ENCODE results near the gene ZBTB7A. TPM values are rescaled to one million over a fixed set of nuclear protein-coding genes. Genes with fewer than 3 reads are reported as not detected.
A peak's percentile ranks its signal among the peaks of the same experiment; 100 is the strongest.
"Not testable (repeated sequence)": the region's sequence is repeated elsewhere in the genome, so short reads cannot be mapped to it uniquely, and the experiment has no call there.

The ZBTB7A gene
- total RNA-seq, 1 experiment from 2014 or later: 8.6 TPM

DNA sequence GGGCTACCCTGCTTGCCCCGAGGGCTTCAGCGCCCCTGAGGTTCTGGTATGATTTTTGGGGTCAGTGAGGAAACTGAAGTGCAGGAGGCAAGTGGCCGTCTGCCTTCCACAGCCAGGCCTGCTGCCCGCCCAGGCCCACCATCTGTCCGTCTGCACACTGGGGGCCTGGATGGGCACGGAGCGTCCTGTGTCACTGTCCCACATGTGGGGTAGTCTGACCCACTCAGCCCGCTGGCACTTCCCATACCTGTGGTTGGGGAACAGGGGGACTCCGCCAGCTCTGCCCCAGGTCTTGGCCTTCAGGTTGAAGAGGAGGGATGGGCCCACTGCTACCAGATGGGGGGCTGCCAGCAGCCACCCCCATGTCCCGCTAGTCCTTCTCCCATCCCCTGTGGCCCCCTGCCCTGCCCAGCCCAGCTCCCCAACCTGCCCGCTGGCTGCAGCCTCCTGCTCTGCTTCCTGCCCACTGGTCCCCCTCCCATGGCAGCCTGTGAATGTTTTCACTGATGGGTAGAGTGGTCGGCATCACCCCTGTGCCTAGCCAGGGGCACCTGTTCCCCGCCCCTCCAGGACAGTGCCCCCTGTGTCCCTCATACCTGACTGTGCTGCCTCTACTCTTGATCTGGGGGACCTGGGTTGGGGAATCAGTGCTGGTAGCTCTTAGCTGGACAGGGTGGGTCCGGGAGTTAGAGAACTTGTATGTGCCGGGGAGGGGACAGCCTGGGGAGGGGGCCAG is 49.6 kb downstream of the ZBTB7A start:
- Histone ChIP-seq H3K9me3 (replicated peaks) (no peaks in the 10 kb centered on the region), H3K36me3 (peaks cover 13% of the 10 kb centered on the region)
- DNase-seq: no peak

DNA sequence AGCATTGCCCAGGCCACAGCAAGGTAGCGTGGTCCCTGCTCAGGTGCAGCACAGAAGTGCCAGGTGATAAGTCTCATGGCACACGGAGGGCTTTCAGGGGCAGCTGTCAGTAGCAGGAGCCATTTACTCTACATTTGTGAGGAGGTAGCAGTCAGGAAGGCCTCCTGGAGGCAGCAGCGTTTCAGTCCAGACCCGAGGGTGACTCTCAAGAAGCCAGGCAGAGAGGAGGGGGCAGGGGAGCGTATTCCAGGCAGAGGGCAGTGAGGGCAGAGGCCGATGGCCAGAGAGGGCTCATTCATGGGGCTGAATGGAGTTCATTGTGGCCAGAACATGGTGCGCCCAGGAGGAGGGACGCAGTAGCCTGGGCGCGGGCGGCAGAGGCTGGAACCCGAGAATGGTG is 50.2 kb downstream of the ZBTB7A start:
- Histone ChIP-seq H3K4me3 (no peak overlapping the region), H3K9me3 (replicated peaks) (no peaks in the 10 kb centered on the region), H3K27me3 (no peaks in the 10 kb centered on the region), H3K4me1 (no peaks in the 10 kb centered on the region), H3K27ac (no peak overlapping the region), H3K36me3 (peaks cover 10% of the 10 kb centered on the region; the same call in 1 of the 2 replicates)
- DNase-seq: no peak

More for the DNA sequence above, 49.6 kb downstream of the ZBTB7A start:
- no peaks in the 10 kb centered on the region for H3K27me3 ChIP-seq
- H3K4me3 ChIP-seq: no peak overlapping the region
- no peaks in the 10 kb centered on the region for H3K4me1 ChIP-seq
- H3K27ac ChIP-seq: no peak overlapping the region

DNA sequence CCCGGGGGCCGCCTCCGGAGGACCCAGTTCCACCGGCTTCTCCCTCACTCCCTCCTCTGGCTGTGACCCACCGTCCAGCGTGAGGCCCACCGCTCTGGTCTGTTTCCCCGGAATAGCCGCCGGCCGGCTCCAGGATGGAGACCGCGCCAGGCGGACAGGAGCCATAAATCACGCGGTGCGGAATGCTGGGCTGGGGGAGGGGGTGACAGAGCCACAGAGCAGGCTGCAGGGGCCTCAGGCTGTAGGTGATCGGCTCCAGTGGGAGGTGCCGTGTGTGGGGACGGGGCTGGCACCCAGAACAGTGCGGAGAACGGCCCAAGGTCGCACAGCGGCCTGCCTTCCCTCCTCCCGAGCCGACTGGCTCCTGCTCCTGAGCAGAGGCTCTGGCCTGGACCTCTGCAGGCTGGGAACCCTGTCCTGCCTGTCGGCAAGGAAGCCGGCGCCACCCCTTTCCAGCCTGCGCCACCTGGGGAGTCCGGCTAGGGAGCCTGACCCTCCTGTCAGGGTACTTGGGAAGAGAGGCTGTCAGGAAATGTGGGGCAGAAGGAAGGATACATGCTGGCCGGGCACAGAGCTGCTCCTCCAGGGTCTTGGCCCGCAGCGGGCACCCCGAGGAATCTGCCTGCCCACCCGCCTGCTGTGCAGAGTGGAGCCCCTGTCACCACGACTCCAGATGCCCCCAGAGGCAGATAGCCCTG is 50.8 kb downstream of the ZBTB7A start:
- peaks cover 10% of the 10 kb centered on the region; the same call in 1 of the 2 replicates for H3K36me3 ChIP-seq
- H3K4me1 ChIP-seq: peaks cover under 1% of the 10 kb centered on the region; the same call in 1 of the 2 replicates
- H3K27ac ChIP-seq: no peak overlapping the region
- H3K9me3 ChIP-seq (replicated peaks): no peaks in the 10 kb centered on the region
- no peak for DNase-seq
- H3K27me3 ChIP-seq: no peaks in the 10 kb centered on the region
- H3K4me3 ChIP-seq: no peak overlapping the region

- no peaks in the 10 kb centered on the region for H3K27me3 ChIP-seq
- no peaks in the 10 kb centered on the region for H3K9me3 ChIP-seq (replicated peaks)
- H3K36me3 ChIP-seq: peaks cover 10% of the 10 kb centered on the region; the same call in 1 of the 2 replicates
- no peak for DNase-seq
- H3K4me3 ChIP-seq: no peak overlapping the region
- H3K27ac ChIP-seq: no peak overlapping the region
- H3K4me1 ChIP-seq: peaks cover 9% of the 10 kb centered on the region
Measured at GRCh38 chr19:4014541-4015491, 51.9 kb downstream of the ZBTB7A start.

- H3K36me3 ChIP-seq: peaks cover 10% of the 10 kb centered on the region; the same call in 1 of the 2 replicates
- H3K4me3 ChIP-seq: no peak overlapping the region
- no peak overlapping the region for H3K27ac ChIP-seq
- no peak for DNase-seq
- no peaks in the 10 kb centered on the region for H3K27me3 ChIP-seq
- peaks cover 17% of the 10 kb centered on the region for H3K4me1 ChIP-seq
- H3K9me3 ChIP-seq (replicated peaks): no peaks in the 10 kb centered on the region
Measured at GRCh38 chr19:4013886-4014540, 52.7 kb downstream of the ZBTB7A start.

- Histone ChIP-seq H3K4me3 (no peak overlapping the region), H3K36me3 (peaks cover 10% of the 10 kb centered on the region; the same call in 1 of the 2 replicates), H3K27ac (no peak overlapping the region)
Measured at GRCh38 chr19:4012975-4013634, 53.6 kb downstream of the ZBTB7A start.

DNA sequence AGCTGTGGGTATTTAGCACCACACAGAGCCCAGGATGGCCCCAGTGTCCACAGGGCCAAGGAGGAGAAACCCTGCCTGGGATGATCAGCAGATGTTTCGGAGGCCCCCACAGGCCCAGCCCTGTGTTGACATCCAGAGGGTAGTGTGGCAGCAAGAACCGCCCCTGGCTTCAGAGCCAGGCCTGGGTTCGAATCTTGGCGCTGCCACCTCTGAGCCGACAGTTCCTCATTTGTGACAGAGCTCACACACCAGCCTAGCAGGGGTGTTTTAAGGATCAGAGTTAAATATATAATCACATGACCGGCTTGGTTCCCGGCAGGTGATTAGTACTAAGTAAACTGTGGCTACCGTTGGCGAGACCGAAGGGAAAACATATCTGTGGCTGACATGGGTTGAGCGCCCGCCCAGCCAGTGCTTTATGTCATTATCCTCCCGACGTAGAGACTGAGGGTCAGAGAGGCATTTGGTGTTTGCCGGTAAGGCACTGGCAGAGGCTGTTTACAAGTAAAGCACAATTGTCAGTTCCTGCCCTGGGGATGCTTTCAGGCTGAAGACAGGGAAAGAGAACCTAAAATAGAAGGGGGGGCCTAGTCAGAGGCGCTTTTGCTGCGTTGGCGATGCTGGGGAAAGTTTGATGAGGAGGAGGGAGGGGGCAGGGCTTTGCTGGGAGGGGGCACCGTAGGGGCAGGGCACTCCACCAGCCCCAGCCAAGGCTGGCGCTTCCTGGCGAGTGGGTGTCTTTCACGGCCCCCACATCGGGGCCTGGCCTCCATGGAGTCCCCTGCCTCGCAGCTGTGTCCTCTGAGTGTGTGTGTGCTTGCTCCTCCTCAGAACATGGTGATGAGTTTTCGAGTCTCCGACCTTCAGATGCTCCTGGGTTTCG is 54.4 kb downstream of the ZBTB7A start:
- H3K36me3 ChIP-seq: peaks cover 10% of the 10 kb centered on the region; the same call in 1 of the 2 replicates
- no peaks in the 10 kb centered on the region for H3K9me3 ChIP-seq (replicated peaks)
- no peaks in the 10 kb centered on the region for H3K27me3 ChIP-seq
- no peak overlapping the region for H3K4me3 ChIP-seq
- peaks cover 23% of the 10 kb centered on the region for H3K4me1 ChIP-seq
- DNase-seq: no peak
- no peak overlapping the region for H3K27ac ChIP-seq

More at GRCh38 chr19:4012975-4013634, 53.6 kb downstream of the ZBTB7A start:
- H3K4me1 ChIP-seq: peaks cover 23% of the 10 kb centered on the region
- DNase-seq: no peak
- H3K27me3 ChIP-seq: no peaks in the 10 kb centered on the region
- no peaks in the 10 kb centered on the region for H3K9me3 ChIP-seq (replicated peaks)

GRCh38 chr19:4011430-4011829 is 55.3 kb downstream of the ZBTB7A start:
- H3K9me3 ChIP-seq (replicated peaks); H3K4me3 ChIP-seq; H3K27ac ChIP-seq; DNase-seq; H3K27me3 ChIP-seq: not testable (repeated sequence)
- peaks cover 10% of the 10 kb centered on the region; the same call in 1 of the 2 replicates for H3K36me3 ChIP-seq
- peaks cover 23% of the 10 kb centered on the region for H3K4me1 ChIP-seq

- Histone ChIP-seq H3K27me3 (no peaks in the 10 kb centered on the region), H3K4me3 (no peak overlapping the region), H3K4me1 (peaks cover 23% of the 10 kb centered on the region), H3K36me3 (peaks cover 10% of the 10 kb centered on the region; the same call in 1 of the 2 replicates), H3K9me3 (replicated peaks) (no peaks in the 10 kb centered on the region), H3K27ac (no peak overlapping the region; the same call in 1 of the 2 replicates)
- DNase-seq: no peak
Measured at GRCh38 chr19:4010808-4011110, 55.9 kb downstream of the ZBTB7A start.

DNA sequence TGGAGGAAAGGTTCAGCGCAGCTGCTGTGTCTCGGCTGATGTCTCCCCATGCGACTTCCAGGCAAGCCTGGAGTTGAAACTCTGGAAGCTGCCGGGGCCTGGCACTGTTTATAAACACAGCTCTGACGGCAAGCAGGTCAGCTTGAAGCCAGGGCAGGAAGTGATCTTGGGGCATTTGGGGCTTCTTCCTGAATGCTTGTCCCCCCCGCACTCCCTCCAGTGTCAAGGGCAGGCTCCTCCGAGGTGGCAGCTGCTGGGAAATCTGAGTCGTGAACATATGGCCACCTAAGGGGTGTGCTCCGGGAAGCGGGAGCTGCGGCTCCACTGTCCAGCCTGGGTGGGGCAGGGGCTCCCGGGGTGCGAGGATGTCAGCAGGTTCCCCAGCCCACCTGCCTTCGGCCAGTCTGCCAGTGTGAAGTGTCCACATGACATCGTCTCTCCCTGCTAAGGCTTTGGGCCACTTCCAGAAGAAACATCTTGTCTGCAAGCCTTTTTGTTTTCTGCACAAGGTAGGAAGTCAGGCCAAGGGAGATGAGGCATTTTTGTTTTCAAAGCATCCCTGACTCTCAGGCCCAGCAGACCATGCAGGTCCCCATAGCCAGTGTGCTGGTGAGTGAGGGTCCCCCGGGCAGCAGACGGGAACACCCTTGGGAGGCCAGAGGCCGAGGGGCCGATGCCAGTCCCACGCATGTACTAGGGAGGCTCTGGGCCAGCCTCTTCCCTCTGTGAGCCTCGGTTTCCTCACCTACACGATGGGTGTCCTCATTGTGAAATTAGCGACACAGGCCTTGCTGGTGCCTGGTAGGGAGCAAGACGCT is 56.5 kb downstream of the ZBTB7A start:
- H3K4me1 ChIP-seq: peaks cover 23% of the 10 kb centered on the region
- H3K36me3 ChIP-seq: peaks cover 10% of the 10 kb centered on the region; the same call in 1 of the 2 replicates
- H3K4me3 ChIP-seq: peak overlapping the region; percentile 16; the same call in 1 of the 2 replicates
- H3K27me3 ChIP-seq: no peaks in the 10 kb centered on the region
- H3K27ac ChIP-seq: peak overlapping the region; percentile 48
- peak; percentile 79 to 83 for DNase-seq
- no peaks in the 10 kb centered on the region for H3K9me3 ChIP-seq (replicated peaks)

GRCh38 chr19:4007836-4008539 is 58.7 kb downstream of the ZBTB7A start:
- Histone ChIP-seq H3K4me3 (peak overlapping the region; percentile 86), H3K36me3 (0 out of 2 replicates have a peak, but pooled peaks cover 3% of the 10 kb centered on the region), H3K27me3 (no peaks in the 10 kb centered on the region), H3K27ac (no peak overlapping the region), H3K9me3 (replicated peaks) (no peaks in the 10 kb centered on the region), H3K4me1 (peaks cover 23% of the 10 kb centered on the region)
- DNase-seq: peak; percentile 37 to 46

Data from SJCRH30 (cell line).